GM10266 (cell line): ENCODE measurements around the gene DESI1.
"Not testable (repeated sequence)": the region's sequence is repeated elsewhere in the genome, so short reads cannot be mapped to it uniquely, and the experiment has no call there.

Experiments
- DNase-seq: peaks from one replicate; pipeline ENCODE4 v3.0.0; 2012; ENCODE audit errors: extremely low spot score
- CTCF ChIP-seq: IDR thresholded peaks from 2 replicates; pipeline ENCODE4 v1.5.1; 2012; ENCODE audit warnings: mild to moderate bottlenecking, low read depth; ENCODE audit not compliant: control insufficient read depth, insufficient read depth; ENCODE audit errors: missing control alignments

The DESI1 gene

GRCh38 chr22:41573677-41574076, 47.2 kb downstream of the DESI1 start:
- DNase-seq = no peak
- no peak for TF ChIP-seq CTCF

GRCh38 chr22:41572305-41572704, 48.5 kb downstream of the DESI1 start:
- not testable (repeated sequence) for DNase-seq

GRCh38 chr22:41571786-41572185, 49.1 kb downstream of the DESI1 start:
- DNase-seq = no peak
- TF ChIP-seq CTCF = no peak

GRCh38 chr22:41570221-41570620, 50.6 kb downstream of the DESI1 start:
- TF ChIP-seq CTCF = no peak
- no peak for DNase-seq

- TF ChIP-seq CTCF = no peak
- no peak for DNase-seq
Measured at GRCh38 chr22:41568811-41569210, 52.0 kb downstream of the DESI1 start.

- no peak for DNase-seq
- TF ChIP-seq CTCF = no peak
Measured at GRCh38 chr22:41567512-41567768, 53.4 kb downstream of the DESI1 start.

GRCh38 chr22:41565403-41566054, 55.3 kb downstream of the DESI1 start:
- no peak for DNase-seq
- no peak for TF ChIP-seq CTCF

- no peak for TF ChIP-seq CTCF
- DNase-seq = no peak
Measured at GRCh38 chr22:41564563-41564962, 56.3 kb downstream of the DESI1 start.
